ENCODE results near the gene SH3GL2.
"Not testable (repeated sequence)": the region's sequence is repeated elsewhere in the genome, so short reads cannot be mapped to it uniquely, and the experiment has no call there.

SH3GL2 gene

GRCh38 chr9:17757816-17758215 is 178.9 kb downstream of the SH3GL2 start:
- H3K4me3 ChIP-seq (ENCODE audit: low read length): no peak overlapping the region
- H3K36me3 ChIP-seq (ENCODE audit: control insufficient read depth, low read depth, low read length): no peaks in the 10 kb centered on the region
- H3K9me3 ChIP-seq (ENCODE audit: control insufficient read depth, low read depth, low read length): no peaks in the 10 kb centered on the region
- no peak overlapping the region for H3K9ac ChIP-seq (ENCODE audit: low read length)
- H3K27ac ChIP-seq (ENCODE audit: low read length): no peak overlapping the region
- H3K4me1 ChIP-seq (ENCODE audit: control insufficient read depth, low read depth, low read length): no peaks in the 10 kb centered on the region
- H3K27me3 ChIP-seq (ENCODE audit: control insufficient read depth, insufficient read depth, low read length): no peaks in the 10 kb centered on the region

- no peak overlapping the region for H3K27ac ChIP-seq (ENCODE audit: low read length)
- H3K27me3 ChIP-seq (ENCODE audit: control insufficient read depth, insufficient read depth, low read length): no peaks in the 10 kb centered on the region
- no peak overlapping the region for H3K4me3 ChIP-seq (ENCODE audit: low read length)
- H3K4me1 ChIP-seq (ENCODE audit: control insufficient read depth, low read depth, low read length): no peaks in the 10 kb centered on the region
- no peaks in the 10 kb centered on the region for H3K9me3 ChIP-seq (ENCODE audit: control insufficient read depth, low read depth, low read length)
- H3K36me3 ChIP-seq (ENCODE audit: control insufficient read depth, low read depth, low read length): no peaks in the 10 kb centered on the region
- H3K9ac ChIP-seq (ENCODE audit: low read length): no peak overlapping the region
These were observed 181.4 kb downstream of the SH3GL2 start for GRCh38 chr9:17760250-17760649.

- Histone ChIP-seq H3K4me3 (ENCODE audit: low read length) (no peak overlapping the region), H3K27me3 (ENCODE audit: control insufficient read depth, insufficient read depth, low read length) (no peaks in the 10 kb centered on the region), H3K4me1 (ENCODE audit: control insufficient read depth, low read depth, low read length) (no peaks in the 10 kb centered on the region), H3K9me3 (ENCODE audit: control insufficient read depth, low read depth, low read length) (no peaks in the 10 kb centered on the region), H3K9ac (ENCODE audit: low read length) (no peak overlapping the region), H3K36me3 (ENCODE audit: control insufficient read depth, low read depth, low read length) (no peaks in the 10 kb centered on the region), H3K27ac (ENCODE audit: low read length) (no peak overlapping the region)
These were observed 183.3 kb downstream of the SH3GL2 start for GRCh38 chr9:17761984-17762676.

- no peaks in the 10 kb centered on the region for H3K9me3 ChIP-seq (ENCODE audit: control insufficient read depth, low read depth, low read length)
- H3K4me1 ChIP-seq (ENCODE audit: control insufficient read depth, low read depth, low read length): no peaks in the 10 kb centered on the region
- H3K27ac ChIP-seq (ENCODE audit: low read length): no peak overlapping the region
- no peak overlapping the region for H3K4me3 ChIP-seq (ENCODE audit: low read length)
- H3K36me3 ChIP-seq (ENCODE audit: control insufficient read depth, low read depth, low read length): no peaks in the 10 kb centered on the region
- H3K27me3 ChIP-seq (ENCODE audit: control insufficient read depth, insufficient read depth, low read length): no peaks in the 10 kb centered on the region
- no peak overlapping the region for H3K9ac ChIP-seq (ENCODE audit: low read length)
These were observed 185.4 kb downstream of the SH3GL2 start for GRCh38 chr9:17764306-17764705.

- not testable (repeated sequence) for H3K9me3 ChIP-seq (ENCODE audit: control insufficient read depth, low read depth, low read length); H3K27me3 ChIP-seq (ENCODE audit: control insufficient read depth, insufficient read depth, low read length); H3K9ac ChIP-seq (ENCODE audit: low read length); H3K4me3 ChIP-seq (ENCODE audit: low read length); H3K4me1 ChIP-seq (ENCODE audit: control insufficient read depth, low read depth, low read length); H3K36me3 ChIP-seq (ENCODE audit: control insufficient read depth, low read depth, low read length); H3K27ac ChIP-seq (ENCODE audit: low read length)
These were observed 186.3 kb downstream of the SH3GL2 start for GRCh38 chr9:17765131-17765530.

- Histone ChIP-seq H3K9me3 (ENCODE audit: control insufficient read depth, low read depth, low read length) (no peaks in the 10 kb centered on the region), H3K36me3 (ENCODE audit: control insufficient read depth, low read depth, low read length) (no peaks in the 10 kb centered on the region)
These were observed 193.4 kb downstream of the SH3GL2 start for GRCh38 chr9:17772223-17772622.

GRCh38 chr9:17775656-17776055 is 196.8 kb downstream of the SH3GL2 start:
- Histone ChIP-seq H3K4me1 (ENCODE audit: control insufficient read depth, low read depth, low read length) (no peaks in the 10 kb centered on the region), H3K27ac (ENCODE audit: low read length) (no peak overlapping the region), H3K9ac (ENCODE audit: low read length) (no peak overlapping the region), H3K27me3 (ENCODE audit: control insufficient read depth, insufficient read depth, low read length) (no peaks in the 10 kb centered on the region), H3K9me3 (ENCODE audit: control insufficient read depth, low read depth, low read length) (no peaks in the 10 kb centered on the region), H3K4me3 (ENCODE audit: low read length) (no peak overlapping the region), H3K36me3 (ENCODE audit: control insufficient read depth, low read depth, low read length) (no peaks in the 10 kb centered on the region)

More at GRCh38 chr9:17772223-17772622, 193.4 kb downstream of the SH3GL2 start:
- Histone ChIP-seq H3K27me3 (ENCODE audit: control insufficient read depth, insufficient read depth, low read length) (no peaks in the 10 kb centered on the region), H3K27ac (ENCODE audit: low read length) (no peak overlapping the region), H3K9ac (ENCODE audit: low read length) (no peak overlapping the region), H3K4me1 (ENCODE audit: control insufficient read depth, low read depth, low read length) (no peaks in the 10 kb centered on the region), H3K4me3 (ENCODE audit: low read length) (no peak overlapping the region)

GRCh38 chr9:17776735-17777134 is 197.9 kb downstream of the SH3GL2 start:
- H3K9ac ChIP-seq (ENCODE audit: low read length): no peak overlapping the region
- H3K4me3 ChIP-seq (ENCODE audit: low read length): no peak overlapping the region
- no peaks in the 10 kb centered on the region for H3K4me1 ChIP-seq (ENCODE audit: control insufficient read depth, low read depth, low read length)
- no peaks in the 10 kb centered on the region for H3K27me3 ChIP-seq (ENCODE audit: control insufficient read depth, insufficient read depth, low read length)
- no peaks in the 10 kb centered on the region for H3K9me3 ChIP-seq (ENCODE audit: control insufficient read depth, low read depth, low read length)
- no peak overlapping the region for H3K27ac ChIP-seq (ENCODE audit: low read length)
- no peaks in the 10 kb centered on the region for H3K36me3 ChIP-seq (ENCODE audit: control insufficient read depth, low read depth, low read length)

GRCh38 chr9:17777465-17777864 is 198.6 kb downstream of the SH3GL2 start:
- no peak overlapping the region for H3K27ac ChIP-seq (ENCODE audit: low read length)
- H3K4me1 ChIP-seq (ENCODE audit: control insufficient read depth, low read depth, low read length): no peaks in the 10 kb centered on the region
- H3K9me3 ChIP-seq (ENCODE audit: control insufficient read depth, low read depth, low read length): no peaks in the 10 kb centered on the region
- no peak overlapping the region for H3K9ac ChIP-seq (ENCODE audit: low read length)
- H3K36me3 ChIP-seq (ENCODE audit: control insufficient read depth, low read depth, low read length): no peaks in the 10 kb centered on the region
- no peaks in the 10 kb centered on the region for H3K27me3 ChIP-seq (ENCODE audit: control insufficient read depth, insufficient read depth, low read length)
- no peak overlapping the region for H3K4me3 ChIP-seq (ENCODE audit: low read length)

GRCh38 chr9:17782430-17783149 is 203.7 kb downstream of the SH3GL2 start:
- Histone ChIP-seq H3K27me3 (ENCODE audit: control insufficient read depth, insufficient read depth, low read length) (no peaks in the 10 kb centered on the region), H3K27ac (ENCODE audit: low read length) (no peak overlapping the region), H3K4me3 (ENCODE audit: low read length) (no peak overlapping the region), H3K36me3 (ENCODE audit: control insufficient read depth, low read depth, low read length) (no peaks in the 10 kb centered on the region), H3K9ac (ENCODE audit: low read length) (no peak overlapping the region), H3K4me1 (ENCODE audit: control insufficient read depth, low read depth, low read length) (no peaks in the 10 kb centered on the region), H3K9me3 (ENCODE audit: control insufficient read depth, low read depth, low read length) (no peaks in the 10 kb centered on the region)

GRCh38 chr9:17783227-17783626 is 204.4 kb downstream of the SH3GL2 start:
- Histone ChIP-seq H3K36me3 (ENCODE audit: control insufficient read depth, low read depth, low read length) (no peaks in the 10 kb centered on the region), H3K27me3 (ENCODE audit: control insufficient read depth, insufficient read depth, low read length) (no peaks in the 10 kb centered on the region), H3K9ac (ENCODE audit: low read length) (no peak overlapping the region), H3K27ac (ENCODE audit: low read length) (no peak overlapping the region), H3K4me1 (ENCODE audit: control insufficient read depth, low read depth, low read length) (no peaks in the 10 kb centered on the region), H3K9me3 (ENCODE audit: control insufficient read depth, low read depth, low read length) (no peaks in the 10 kb centered on the region), H3K4me3 (ENCODE audit: low read length) (no peak overlapping the region)

GRCh38 chr9:17789316-17789715 is 210.4 kb downstream of the SH3GL2 start:
- Histone ChIP-seq H3K9me3 (ENCODE audit: control insufficient read depth, low read depth, low read length) (no peaks in the 10 kb centered on the region), H3K36me3 (ENCODE audit: control insufficient read depth, low read depth, low read length) (no peaks in the 10 kb centered on the region), H3K4me3 (ENCODE audit: low read length) (no peak overlapping the region), H3K27me3 (ENCODE audit: control insufficient read depth, insufficient read depth, low read length) (no peaks in the 10 kb centered on the region), H3K27ac (ENCODE audit: low read length) (no peak overlapping the region), H3K4me1 (ENCODE audit: control insufficient read depth, low read depth, low read length) (no peaks in the 10 kb centered on the region), H3K9ac (ENCODE audit: low read length) (no peak overlapping the region)
